Glutamatergic neuron (in vitro differentiated cells): ENCODE measurements around the gene PCIF1. TPM values are rescaled to one million over a fixed set of nuclear protein-coding genes. Genes with fewer than 3 reads are reported as not detected.

ENCODE experiments used
- DNase-seq: peaks from one replicate; pipeline ENCODE4 v3.0.0; 2022
- H3K27ac Mint-ChIP-seq: one replicate; pipeline ENCODE4 v1.8.0; 2020; ENCODE audit warnings: mild to moderate bottlenecking, mixed read lengths, inconsistent platforms; ENCODE audit not compliant: unreplicated experiment
- H3K27me3 Mint-ChIP-seq: one replicate; pipeline ENCODE4 v1.8.0; 2020; ENCODE audit warnings: mild to moderate bottlenecking, moderate library complexity, mixed read lengths, inconsistent platforms; ENCODE audit not compliant: unreplicated experiment
- H3K36me3 Mint-ChIP-seq: one replicate; pipeline ENCODE4 v1.8.0; 2020; ENCODE audit warnings: mild to moderate bottlenecking, mixed read lengths, inconsistent platforms; ENCODE audit not compliant: unreplicated experiment
- H3K4me1 Mint-ChIP-seq: one replicate; pipeline ENCODE4 v1.8.0; 2020; ENCODE audit warnings: mild to moderate bottlenecking, low read depth, mixed read lengths, inconsistent platforms; ENCODE audit not compliant: unreplicated experiment
- H3K4me3 Mint-ChIP-seq: one replicate; pipeline ENCODE4 v1.8.0; 2020; ENCODE audit warnings: mild to moderate bottlenecking, mixed read lengths, inconsistent platforms; ENCODE audit not compliant: unreplicated experiment
- H3K9me3 Mint-ChIP-seq: one replicate; pipeline ENCODE4 v1.8.0; 2020; ENCODE audit warnings: mild to moderate bottlenecking, moderate library complexity, mixed read lengths, inconsistent platforms; ENCODE audit not compliant: unreplicated experiment
- CTCF ChIP-seq: fragments of 200-600 bp; sonication (generic); IDR thresholded peaks from one replicate; pipeline ENCODE4 v1.5.0; 2021; ENCODE audit not compliant: partially characterized antibody, unreplicated experiment
- total RNA-seq: library from RNA; stranded (reverse); fragmentation: NEBNext Ultra II Directional; extraction: Animal tissue kit (Norgen Biotek cat#: 25700); gene quantifications from one replicate; pipeline ENCODE4 v1.2.1, GENCODE V29; 2021; ENCODE audit not compliant: unreplicated experiment

The PCIF1 gene
- total RNA-seq, 1 donor from 2014 or later: 37.6 TPM

GRCh38 chr20:45904583-45905504 lies 29.6 kb upstream of the PCIF1 start:
- no peak overlapping the region for H3K27ac Mint-ChIP-seq
- no peak overlapping the region for H3K4me3 Mint-ChIP-seq
- no peaks in the 10 kb centered on the region for H3K36me3 Mint-ChIP-seq
- H3K4me1 Mint-ChIP-seq: no peaks in the 10 kb centered on the region
- peaks cover 3% of the 10 kb centered on the region for H3K9me3 Mint-ChIP-seq
- no peak for TF ChIP-seq CTCF
- no peaks in the 10 kb centered on the region for H3K27me3 Mint-ChIP-seq
- DNase-seq: no peak

- Mint-ChIP-seq H3K36me3 (no peaks in the 10 kb centered on the region), H3K4me1 (peaks cover 1% of the 10 kb centered on the region), H3K27ac (no peak overlapping the region), H3K4me3 (no peak overlapping the region), H3K9me3 (peaks cover 3% of the 10 kb centered on the region), H3K27me3 (peaks cover under 1% of the 10 kb centered on the region)
- no peak for TF ChIP-seq CTCF
- DNase-seq: no peak
Measured at GRCh38 chr20:45905505-45906079, 28.9 kb upstream of the PCIF1 start.

DNA sequence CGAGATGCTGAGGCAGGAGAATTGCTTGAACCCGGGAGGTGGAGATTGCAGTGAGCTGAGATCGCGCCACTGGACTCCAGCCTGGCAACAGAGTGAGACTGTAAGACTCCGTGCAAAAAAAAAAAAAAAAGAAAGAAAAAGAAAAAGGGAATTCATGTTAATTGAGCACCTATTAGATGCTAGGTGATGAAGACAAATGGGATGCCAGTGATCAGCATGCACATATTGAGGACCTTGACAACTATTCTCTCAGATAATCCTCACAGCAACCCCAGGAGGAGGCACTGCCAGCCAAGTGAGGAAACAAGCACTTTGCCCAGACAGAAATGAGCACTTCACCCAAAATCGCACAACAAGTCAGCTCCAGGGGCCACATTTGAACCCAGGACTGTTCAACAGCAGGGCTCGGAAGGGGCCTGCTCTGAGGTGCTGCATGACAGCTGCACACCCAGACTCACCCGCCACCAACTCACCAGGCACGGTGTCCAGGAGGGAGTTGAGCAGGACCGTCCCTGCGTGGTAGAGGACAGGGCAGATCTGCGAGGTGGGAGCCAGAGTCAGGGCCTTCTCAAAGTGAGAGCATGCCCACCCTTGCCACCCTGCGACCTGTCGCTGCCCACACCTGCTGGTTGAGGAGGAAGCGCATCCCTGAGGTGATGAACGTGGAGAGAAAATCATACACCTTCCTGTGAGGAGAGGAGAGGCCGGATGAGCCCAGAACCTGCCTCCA lies 27.1 kb upstream of the PCIF1 start:
- DNase-seq: no peak
- Mint-ChIP-seq H3K9me3 (peaks cover 3% of the 10 kb centered on the region), H3K4me3 (no peak overlapping the region), H3K27me3 (peaks cover 4% of the 10 kb centered on the region), H3K36me3 (no peaks in the 10 kb centered on the region), H3K4me1 (peaks cover 3% of the 10 kb centered on the region), H3K27ac (no peak overlapping the region)
- TF ChIP-seq CTCF: no peak

GRCh38 chr20:45908084-45908483 lies 26.4 kb upstream of the PCIF1 start:
- DNase-seq: no peak
- Mint-ChIP-seq H3K9me3 (peaks cover 3% of the 10 kb centered on the region), H3K36me3 (no peaks in the 10 kb centered on the region), H3K4me1 (peaks cover 3% of the 10 kb centered on the region), H3K27ac (no peak overlapping the region), H3K4me3 (no peak overlapping the region), H3K27me3 (peaks cover 4% of the 10 kb centered on the region)
- TF ChIP-seq CTCF: no peak
